H1 (cell line): ENCODE measurements around the gene DOCK11.

Source experiments
- EZH2 ChIP-seq: fragments of 200-600 bp; sonication (generic); IDR thresholded peaks from 2 replicates; pipeline ENCODE4 v1.7.1; 2012; ENCODE audit warnings: low read depth, mild to moderate bottlenecking, moderate library complexity, low read length, inconsistent platforms; ENCODE audit not compliant: severe bottlenecking
- GABPA ChIP-seq: IDR thresholded peaks from 2 replicates; pipeline ENCODE4 v1.6.1; 2011; ENCODE audit warnings: mild to moderate bottlenecking, low read length, moderate library complexity, borderline replicate concordance; ENCODE audit not compliant: insufficient read depth
- POLR2A ChIP-seq, 2 experiments: IDR thresholded peaks; 1 replicate in 1 of 2; 2 replicates in 1 of 2; pipeline ENCODE4 v1.6.1; 2011; ENCODE audit warnings: low read depth in 2 of 2, low read length in 2 of 2, mild to moderate bottlenecking in 2 of 2; ENCODE audit errors: control extremely low read depth in 1 of 2
- RAD21 ChIP-seq, 2 experiments: IDR thresholded peaks in 1 of 2; conservative IDR thresholded peaks in 1 of 2; 2 replicates each; pipeline ENCODE4 v1.6.1; 2011; ENCODE audit warnings: low read depth in 2 of 2, low read length in 2 of 2, improper control_type of control experiment in 1 of 2, inconsistent platforms in 1 of 2, mild to moderate bottlenecking in 1 of 2, moderate library complexity in 1 of 2
- SIX5 ChIP-seq: IDR thresholded peaks from 2 replicates; pipeline ENCODE4 v1.6.1; 2011; ENCODE audit warnings: mild to moderate bottlenecking, low read depth, low read length
- SP1 ChIP-seq: IDR thresholded peaks from 2 replicates; pipeline ENCODE4 v1.6.1; 2011; ENCODE audit warnings: low read depth, low read length
- SP2 ChIP-seq: IDR thresholded peaks from 2 replicates; pipeline ENCODE4 v1.6.1; 2012; ENCODE audit warnings: mild to moderate bottlenecking, low read length, inconsistent platforms
- TEAD4 ChIP-seq: IDR thresholded peaks from 2 replicates; pipeline ENCODE4 v1.6.1; 2012; ENCODE audit warnings: low read depth, low read length, inconsistent platforms, mixed read lengths
- YY1 ChIP-seq: IDR thresholded peaks from 2 replicates; pipeline ENCODE4 v1.6.1; 2011; ENCODE audit warnings: low read depth, mild to moderate bottlenecking, low read length
- TF ChIP-seq, protein P1 (sequence below), 3 experiments: IDR thresholded peaks; 1 replicate in 2 of 3; 2 replicates in 1 of 3; pipeline versions ENCODE4 v1.5.1 to v1.6.1; 2011; ENCODE audit warnings: low read length in 3 of 3, mild to moderate bottlenecking in 3 of 3, inconsistent platforms in 2 of 3, low read depth in 1 of 3, moderate library complexity in 1 of 3; ENCODE audit not compliant: insufficient read depth in 1 of 3; ENCODE audit errors: control extremely low read depth in 1 of 3
- TF ChIP-seq, protein P2 (sequence below): IDR thresholded peaks from 2 replicates; pipeline ENCODE4 v1.6.1; 2012; ENCODE audit warnings: inconsistent platforms
- TF ChIP-seq, protein P3 (sequence below): IDR thresholded peaks from 2 replicates; pipeline ENCODE4 v1.6.1; 2012; ENCODE audit warnings: low read length, inconsistent platforms

DNA sequence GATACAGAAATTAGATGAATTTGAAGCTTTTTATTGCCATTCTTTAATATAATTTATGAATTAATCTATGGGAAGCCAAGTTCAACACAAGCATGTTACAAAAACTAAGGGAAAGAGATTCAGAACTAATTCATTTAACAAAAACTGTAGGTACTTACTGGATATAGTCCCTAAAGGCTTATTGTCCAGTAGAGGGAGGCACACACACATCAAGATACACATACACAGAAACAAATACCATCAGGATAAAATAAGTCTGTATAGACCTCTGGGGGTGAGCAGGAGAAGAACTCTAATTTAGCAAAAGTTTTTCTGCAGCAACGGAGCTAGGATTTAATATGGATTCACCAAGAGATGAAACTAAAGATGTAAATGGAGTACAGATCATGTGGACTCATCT is 148.8 kb downstream of the DOCK11 start:
- TF ChIP-seq EZH2 (no peak), POLR2A (IDR thresholded peaks at IDR 0.05; ENCODE audit: control extremely low read depth in 1 of 2, low read depth in 2 of 2, low read length in 2 of 2) (no peak), RAD21 (IDR thresholded peaks at IDR 0.05 in 1 of 2, conservative IDR thresholded peaks at IDR 0.05 in 1 of 2; ENCODE audit: low read depth in 2 of 2, low read length in 2 of 2) (peak in 1 of 2 experiments; percentile 33; a peak in 3 of 4 replicates), SP2 (no peak), SP1 (no peak), GABPA (no peak), TEAD4 (no peak), SIX5 (no peak), YY1 (no peak)
- TF ChIP-seq, protein P1, sequence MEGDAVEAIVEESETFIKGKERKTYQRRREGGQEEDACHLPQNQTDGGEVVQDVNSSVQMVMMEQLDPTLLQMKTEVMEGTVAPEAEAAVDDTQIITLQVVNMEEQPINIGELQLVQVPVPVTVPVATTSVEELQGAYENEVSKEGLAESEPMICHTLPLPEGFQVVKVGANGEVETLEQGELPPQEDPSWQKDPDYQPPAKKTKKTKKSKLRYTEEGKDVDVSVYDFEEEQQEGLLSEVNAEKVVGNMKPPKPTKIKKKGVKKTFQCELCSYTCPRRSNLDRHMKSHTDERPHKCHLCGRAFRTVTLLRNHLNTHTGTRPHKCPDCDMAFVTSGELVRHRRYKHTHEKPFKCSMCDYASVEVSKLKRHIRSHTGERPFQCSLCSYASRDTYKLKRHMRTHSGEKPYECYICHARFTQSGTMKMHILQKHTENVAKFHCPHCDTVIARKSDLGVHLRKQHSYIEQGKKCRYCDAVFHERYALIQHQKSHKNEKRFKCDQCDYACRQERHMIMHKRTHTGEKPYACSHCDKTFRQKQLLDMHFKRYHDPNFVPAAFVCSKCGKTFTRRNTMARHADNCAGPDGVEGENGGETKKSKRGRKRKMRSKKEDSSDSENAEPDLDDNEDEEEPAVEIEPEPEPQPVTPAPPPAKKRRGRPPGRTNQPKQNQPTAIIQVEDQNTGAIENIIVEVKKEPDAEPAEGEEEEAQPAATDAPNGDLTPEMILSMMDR (IDR thresholded peaks at IDR 0.05; ENCODE audit: control extremely low read depth in 1 of 3, insufficient read depth in 1 of 3, low read depth in 1 of 3, low read length in 3 of 3), result no peak; a peak in 1 of 4 replicates
- TF ChIP-seq, protein P2, sequence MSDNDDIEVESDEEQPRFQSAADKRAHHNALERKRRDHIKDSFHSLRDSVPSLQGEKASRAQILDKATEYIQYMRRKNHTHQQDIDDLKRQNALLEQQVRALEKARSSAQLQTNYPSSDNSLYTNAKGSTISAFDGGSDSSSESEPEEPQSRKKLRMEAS, result no peak
- TF ChIP-seq, protein P3, sequence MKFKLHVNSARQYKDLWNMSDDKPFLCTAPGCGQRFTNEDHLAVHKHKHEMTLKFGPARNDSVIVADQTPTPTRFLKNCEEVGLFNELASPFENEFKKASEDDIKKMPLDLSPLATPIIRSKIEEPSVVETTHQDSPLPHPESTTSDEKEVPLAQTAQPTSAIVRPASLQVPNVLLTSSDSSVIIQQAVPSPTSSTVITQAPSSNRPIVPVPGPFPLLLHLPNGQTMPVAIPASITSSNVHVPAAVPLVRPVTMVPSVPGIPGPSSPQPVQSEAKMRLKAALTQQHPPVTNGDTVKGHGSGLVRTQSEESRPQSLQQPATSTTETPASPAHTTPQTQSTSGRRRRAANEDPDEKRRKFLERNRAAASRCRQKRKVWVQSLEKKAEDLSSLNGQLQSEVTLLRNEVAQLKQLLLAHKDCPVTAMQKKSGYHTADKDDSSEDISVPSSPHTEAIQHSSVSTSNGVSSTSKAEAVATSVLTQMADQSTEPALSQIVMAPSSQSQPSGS, result no peak
